HG03066 (cell line): ENCODE results near the gene ROR1.

ENCODE experiments used
- ATAC-seq: cut with Tn5 transposase; IDR thresholded peaks from one replicate; pipeline ENCODE4 v1.9.1; 2021; ENCODE audit warnings: low read depth; ENCODE audit not compliant: unreplicated experiment

ROR1 gene

DNA sequence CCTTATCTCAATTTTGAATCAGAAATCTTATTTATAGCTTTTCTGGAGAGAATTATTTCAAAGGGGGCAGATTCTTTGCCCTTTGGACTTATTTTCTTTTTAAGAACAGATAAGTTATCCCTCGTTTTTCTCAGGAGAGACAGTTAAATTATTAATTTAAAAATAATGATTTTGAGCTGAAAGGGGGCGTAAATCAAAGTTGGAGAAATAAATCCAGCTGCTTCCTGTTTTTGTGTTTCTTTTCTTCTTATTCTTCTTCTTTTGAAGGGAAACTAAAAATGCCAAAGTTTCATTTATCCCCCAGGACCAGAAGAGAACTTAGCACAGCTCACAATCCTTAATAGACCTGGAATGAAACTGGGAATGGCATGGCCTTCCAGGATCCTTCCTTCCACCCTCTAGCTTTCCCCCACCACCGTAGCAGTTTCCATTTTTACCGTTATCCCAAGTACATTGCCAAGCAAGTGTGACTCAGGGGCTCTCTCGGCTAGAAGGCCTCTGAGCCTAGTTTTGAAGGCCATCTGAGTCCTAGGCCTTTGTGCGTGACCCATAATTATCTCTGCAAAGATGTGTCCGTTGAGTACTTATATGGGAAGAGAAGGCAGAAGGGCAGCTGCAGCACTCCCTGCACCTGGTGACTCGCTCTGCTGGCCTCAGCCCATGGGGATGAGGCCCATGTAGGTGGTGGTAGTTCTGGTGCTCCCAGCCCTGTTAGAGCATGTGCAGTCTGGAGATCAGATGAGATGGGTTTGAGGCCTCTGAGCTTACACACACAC is 181.7 kb downstream of the ROR1 start:
- no peak for ATAC-seq

DNA sequence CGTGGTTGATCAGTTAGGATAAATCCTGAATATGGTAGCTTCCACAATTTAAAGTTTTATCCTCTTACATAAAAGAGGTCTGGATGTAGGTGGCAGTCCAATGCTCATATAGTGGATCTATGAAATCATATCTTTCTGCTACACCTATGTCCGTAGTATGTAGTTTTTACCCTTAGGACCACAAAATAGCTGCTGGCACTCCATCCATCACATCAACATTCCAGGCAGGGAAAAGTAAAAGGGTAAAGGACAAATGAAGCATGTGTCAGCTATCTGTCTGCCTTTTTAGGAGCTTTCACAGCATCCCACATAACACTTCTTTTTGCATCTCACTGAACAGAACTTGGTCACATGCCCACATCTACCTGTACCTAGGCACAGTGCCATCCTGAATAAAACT is 184.7 kb downstream of the ROR1 start:
- no peak for ATAC-seq

GRCh38 chr1:63960326-63960725 is 186.5 kb downstream of the ROR1 start:
- ATAC-seq = no peak

DNA sequence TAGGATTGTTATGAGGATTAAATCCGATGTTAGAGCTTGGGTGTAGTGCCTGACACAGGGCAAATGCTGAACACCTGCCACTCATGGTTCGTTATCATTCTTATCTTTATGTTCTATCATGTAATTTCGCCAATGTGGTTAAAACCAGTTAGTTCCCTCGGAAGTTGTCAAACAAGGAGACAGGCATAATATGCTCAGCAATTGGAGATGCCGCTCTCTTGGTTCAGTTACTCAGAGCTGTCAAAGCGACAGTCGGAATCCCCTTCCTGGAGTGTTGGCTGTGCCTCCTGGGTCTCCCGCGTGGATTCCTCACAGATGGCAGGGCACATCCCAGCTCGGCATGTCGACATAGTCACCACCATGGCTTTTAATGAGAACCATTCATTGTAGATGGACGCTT is 192.2 kb downstream of the ROR1 start:
- no peak for ATAC-seq

DNA sequence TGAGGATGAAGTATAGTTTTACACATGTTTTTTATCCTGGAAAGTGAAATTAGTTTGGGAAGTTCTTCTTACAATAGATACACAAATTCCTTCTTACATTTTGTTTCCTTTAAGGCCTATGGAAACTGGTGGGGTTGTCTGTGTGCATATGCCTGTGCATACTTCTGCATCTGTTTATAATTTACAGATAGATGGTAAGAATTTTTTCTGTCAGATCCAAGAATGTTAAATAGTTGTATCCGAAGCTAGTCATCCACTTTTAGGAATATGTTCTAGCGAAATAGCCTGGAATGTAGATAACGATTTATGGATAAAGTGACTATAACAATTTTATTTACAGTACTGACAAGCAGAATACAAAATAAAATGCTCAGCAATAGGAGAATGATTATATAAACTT is 194.1 kb downstream of the ROR1 start:
- ATAC-seq = no peak

- ATAC-seq = no peak
Observed at GRCh38 chr1:63968663-63969440, 195.0 kb downstream of the ROR1 start.

DNA sequence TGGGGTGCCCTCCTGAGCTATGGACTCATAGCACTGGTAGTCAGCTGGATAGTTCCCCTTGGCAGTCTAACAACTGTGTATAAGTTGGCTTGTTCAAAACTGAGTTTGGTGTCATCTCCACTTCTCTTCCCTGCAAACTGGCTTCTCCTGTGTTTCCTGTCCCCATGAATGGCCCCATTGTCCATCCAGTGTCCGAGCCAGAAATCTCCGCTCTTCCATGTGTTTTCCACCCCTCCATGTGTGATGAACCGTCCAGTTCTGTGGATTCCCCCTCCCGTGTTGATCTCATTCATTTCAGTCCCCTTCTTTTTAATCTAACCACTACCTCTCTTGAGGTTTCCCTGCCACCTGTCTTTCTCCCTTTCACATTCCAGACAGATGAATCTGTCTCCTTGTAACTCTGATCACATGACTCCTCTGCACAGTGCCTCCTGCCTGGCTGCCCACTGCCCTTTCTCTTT is 195.7 kb downstream of the ROR1 start:
- no peak for ATAC-seq

DNA sequence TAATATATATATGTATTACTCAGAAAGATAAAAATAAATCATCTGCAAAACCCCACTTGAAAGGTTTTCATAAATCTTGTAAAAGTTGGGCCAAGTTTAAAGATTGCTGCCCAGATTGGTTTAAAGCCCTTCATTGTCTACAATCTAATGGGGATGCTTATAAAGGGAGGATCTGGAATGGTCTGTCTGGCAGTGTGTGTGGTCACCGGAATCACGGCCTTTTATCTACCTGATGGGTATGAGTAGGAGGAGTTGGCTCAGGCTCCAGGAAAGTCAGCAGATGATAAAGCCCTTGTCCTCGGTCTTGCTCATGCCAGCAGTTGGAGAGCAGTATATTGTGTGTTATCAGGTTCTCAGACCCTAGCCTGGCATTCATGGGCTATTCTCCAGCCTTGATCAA is 197.7 kb downstream of the ROR1 start:
- ATAC-seq = no peak

GRCh38 chr1:63973005-63973419 is 199.2 kb downstream of the ROR1 start:
- no peak for ATAC-seq

DNA sequence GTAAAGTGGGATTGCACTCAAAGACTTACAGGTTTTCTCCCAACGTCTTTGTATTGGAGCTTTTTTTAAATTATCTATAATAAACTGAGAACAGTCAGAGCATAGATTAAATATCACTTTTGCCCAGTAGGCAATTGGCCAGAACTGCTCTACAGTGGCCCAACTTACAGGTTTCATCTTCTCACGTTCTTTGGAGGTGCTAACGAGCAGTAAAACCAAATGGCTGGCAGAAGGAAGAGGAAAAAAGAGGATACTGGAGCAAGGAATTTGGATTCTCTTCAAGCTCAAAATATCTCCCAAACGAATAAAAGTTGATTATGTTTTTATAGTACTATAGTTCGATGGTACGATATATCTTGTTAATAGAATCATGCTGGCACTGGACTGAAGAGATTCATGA is 201.1 kb downstream of the ROR1 start:
- no peak for ATAC-seq

GRCh38 chr1:63975481-63975880 is 201.7 kb downstream of the ROR1 start:
- no peak for ATAC-seq

DNA sequence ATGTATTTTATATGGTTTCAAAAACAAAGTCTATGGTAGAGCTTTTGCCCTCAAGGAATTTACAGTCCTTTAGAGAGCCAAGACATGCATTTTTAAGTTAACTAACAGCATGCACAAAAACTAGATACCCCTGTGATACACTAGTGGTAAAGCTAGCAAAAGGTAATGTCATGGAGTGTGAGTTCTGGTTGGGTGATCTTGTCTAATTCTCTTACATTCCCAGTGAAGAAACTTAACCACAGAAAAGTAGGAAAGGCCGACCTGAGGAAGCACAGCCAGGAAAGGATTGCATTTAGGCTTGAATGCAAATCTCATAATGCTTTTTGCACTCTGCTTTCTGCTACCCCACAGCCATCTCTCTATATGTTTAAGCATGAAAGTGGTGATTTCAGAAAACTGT is 202.2 kb downstream of the ROR1 start:
- ATAC-seq = no peak

- ATAC-seq = no peak
Observed at GRCh38 chr1:63977466-63977865, 203.6 kb downstream of the ROR1 start.

DNA sequence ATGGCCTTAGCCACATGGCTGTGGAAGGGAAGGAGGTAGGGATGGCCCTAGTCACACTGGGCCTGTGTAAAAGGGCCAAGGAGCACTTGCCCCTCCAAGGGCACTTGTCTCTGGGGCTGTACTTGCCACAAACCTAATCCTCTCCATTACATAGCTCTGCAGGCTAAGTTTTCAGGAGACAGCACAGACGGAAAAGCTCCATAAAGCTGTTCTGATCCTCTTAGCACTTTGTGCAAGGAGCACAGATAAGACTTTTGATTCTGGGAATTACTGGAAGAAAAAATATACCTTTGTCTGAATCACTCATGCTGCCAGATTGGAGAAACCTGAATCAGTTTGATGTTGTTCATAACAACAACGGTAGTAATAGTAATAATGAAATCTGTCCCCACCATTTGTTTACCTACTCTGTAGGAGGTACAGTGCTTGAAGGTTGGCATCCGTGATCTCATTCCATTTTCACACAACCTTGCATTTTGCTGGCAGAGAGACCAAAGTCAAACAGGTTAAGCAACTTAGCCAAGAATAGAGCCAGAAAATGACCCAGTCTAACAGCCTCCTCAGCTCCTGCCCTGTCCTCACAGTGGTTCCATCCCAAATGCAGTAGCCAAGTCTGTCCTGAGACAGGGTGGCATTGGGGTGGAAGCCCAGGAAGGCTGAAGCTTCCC is 207.1 kb downstream of the ROR1 start:
- no peak for ATAC-seq

DNA sequence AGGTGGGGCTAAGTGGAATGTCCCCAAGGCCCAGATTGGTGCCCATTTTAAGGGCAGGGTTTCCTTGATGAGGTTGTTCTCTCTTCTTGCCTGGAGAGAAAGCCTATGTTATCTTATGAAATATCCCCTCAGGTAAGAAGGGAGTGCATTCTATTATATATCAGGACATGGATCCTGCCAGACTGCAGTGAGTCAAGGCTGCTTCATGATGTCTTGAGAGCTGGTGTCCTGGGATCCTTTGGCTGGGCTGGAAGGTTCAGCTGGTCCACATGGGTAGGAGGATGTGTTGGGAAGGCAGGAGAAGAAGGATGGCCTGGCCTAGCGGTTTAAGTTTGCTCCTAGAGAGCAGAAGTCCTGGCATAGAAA is 207.6 kb downstream of the ROR1 start:
- ATAC-seq = no peak

GRCh38 chr1:63982201-63982600 is 208.4 kb downstream of the ROR1 start:
- no peak for ATAC-seq

DNA sequence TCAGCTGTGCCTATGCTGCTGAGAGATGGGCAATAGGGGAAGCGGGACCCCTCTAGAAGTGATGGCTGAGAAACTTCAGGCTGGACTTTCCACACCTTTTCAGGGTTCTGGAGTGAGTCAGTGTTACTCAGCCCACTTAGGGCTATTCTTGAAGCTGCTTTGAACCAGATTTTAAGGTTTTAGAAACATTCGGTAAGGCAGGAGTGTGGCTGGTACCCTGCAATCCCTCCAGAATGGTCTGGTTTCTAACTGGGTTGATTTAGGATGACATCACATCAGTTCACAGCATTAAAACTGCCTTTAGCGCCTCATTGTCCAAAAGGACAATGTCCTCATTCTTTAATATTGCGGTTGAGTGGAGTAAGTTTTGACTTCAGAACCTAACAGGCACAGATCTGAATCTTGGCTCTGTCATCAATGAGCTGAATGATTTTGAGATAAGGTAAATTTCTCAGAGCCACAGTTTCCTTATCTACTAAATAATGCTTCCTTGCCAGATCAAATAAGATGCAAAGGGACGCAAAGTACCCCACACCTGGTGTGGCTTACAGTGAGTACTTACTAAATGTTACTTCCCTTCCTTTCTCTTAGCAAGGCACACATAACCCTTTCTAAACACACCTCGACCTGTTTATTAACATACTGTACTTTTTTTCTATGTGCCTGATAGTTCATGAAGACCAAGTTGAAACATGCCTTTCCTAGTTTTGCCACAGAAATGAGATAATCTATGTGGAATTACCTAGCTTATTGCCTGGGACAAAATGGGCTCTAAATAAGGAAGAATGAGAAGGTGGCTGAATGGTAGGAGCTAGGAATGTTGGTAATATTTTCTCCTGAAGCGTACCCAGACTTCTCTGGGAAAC is 209.8 kb downstream of the ROR1 start:
- no peak for ATAC-seq

DNA sequence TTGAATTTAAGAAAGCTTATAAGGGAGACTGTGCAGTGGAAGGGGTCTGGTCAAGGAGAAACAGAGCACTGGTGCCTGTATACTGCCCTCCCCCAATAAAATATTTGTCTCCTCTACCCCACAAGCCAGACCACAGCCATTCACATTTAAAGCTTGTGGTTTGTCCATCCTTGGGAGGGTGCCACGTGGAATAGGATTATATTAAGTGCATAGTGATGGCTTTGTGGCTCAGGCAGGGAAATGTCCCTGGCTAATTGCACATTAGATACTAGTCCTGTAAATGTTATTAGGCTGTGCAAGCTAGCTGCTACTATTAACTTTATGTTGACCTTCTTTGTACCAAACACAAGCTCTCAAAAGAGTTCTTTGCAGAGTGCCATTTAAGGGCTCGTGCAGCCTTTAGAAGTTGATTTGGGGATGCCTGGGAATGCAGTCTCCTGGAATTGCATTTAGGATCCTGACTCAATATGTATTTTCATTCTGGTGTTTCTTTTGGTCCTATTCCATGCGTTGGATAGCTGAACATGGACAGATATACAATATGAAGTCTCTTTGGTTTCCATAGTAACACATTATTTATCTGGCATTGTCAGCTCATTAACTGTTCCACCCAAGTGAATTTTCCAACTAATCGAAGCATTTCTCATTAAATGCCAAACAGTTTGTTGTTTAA is 210.6 kb downstream of the ROR1 start:
- no peak for ATAC-seq

GRCh38 chr1:63984930-63985290 is 211.1 kb downstream of the ROR1 start:
- ATAC-seq = no peak

DNA sequence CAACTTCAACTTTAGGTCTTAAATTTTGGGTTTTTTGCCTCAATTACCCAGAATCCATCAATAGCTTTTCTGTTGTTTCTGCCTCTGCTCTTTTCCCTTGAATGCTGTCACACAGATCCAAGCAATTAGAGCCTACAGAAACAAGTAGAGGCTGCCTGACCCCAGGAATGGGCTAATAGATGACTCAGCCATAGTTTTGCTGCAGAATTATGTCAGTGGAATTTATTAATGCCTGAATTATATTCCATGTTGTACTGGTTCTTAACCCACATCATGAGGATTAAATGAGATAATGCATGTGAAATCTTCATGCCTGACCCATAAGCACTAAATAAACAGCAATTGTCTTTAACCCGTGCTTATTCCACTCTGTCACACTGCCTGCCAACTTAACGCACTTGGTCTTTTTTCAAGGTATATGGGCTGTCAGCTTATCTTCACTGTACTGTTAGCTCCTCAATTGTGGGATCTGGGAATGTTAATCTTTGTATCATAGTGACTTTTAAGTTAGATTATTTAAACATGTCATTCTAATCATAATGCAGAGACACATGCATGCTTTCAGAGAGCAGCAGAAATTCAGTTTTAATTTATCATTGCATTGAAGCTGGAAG is 213.3 kb downstream of the ROR1 start:
- ATAC-seq = no peak
